Psoas muscle (tissue), 8 donors: Measurements from ENCODE around the gene PPP3CA. TPM values are rescaled to one million over a fixed set of nuclear protein-coding genes. Genes with fewer than 3 reads are reported as not detected.

Source experiments
- ATAC-seq, 4 donors: fragments of 200-7000 bp; cut with Tn5 transposase; one replicate each; pipeline ENCODE4 v1.9.1; 2020; ENCODE audit warnings: moderate library complexity in 3 of 4, mild to moderate bottlenecking in 2 of 4
- DNase-seq, 2 donors: peaks; one replicate each; pipeline ENCODE4 v3.0.0-alpha.2; 2020
- H3K27ac ChIP-seq: fragments of 200-600 bp; one replicate; pipeline ENCODE4 v1.8.0; 2022
- H3K27me3 ChIP-seq, 3 donors: fragments of 200-600 bp in 1 of 3; one replicate each; pipeline versions ENCODE4 v1.6.1 to v1.8.0; 2013 to 2022; ENCODE audit warnings: low read length in 2 of 3, mild to moderate bottlenecking in 2 of 3, moderate library complexity in 1 of 3; ENCODE audit not compliant: insufficient read depth in 3 of 3
- H3K36me3 ChIP-seq, 2 donors: fragments of 200-600 bp in 1 of 2; one replicate each; pipeline versions ENCODE4 v1.6.1 to v1.8.0; 2013 to 2022; ENCODE audit warnings: low read depth in 1 of 2, mild to moderate bottlenecking in 1 of 2, moderate library complexity in 1 of 2; ENCODE audit not compliant: insufficient read depth in 1 of 2
- H3K4me1 ChIP-seq: fragments of 200-600 bp; one replicate; pipeline ENCODE4 v1.8.0; 2022
- H3K4me3 ChIP-seq: fragments of 200-600 bp; one replicate; pipeline ENCODE4 v1.8.0; 2022; ENCODE audit warnings: mild to moderate bottlenecking
- H3K9me3 ChIP-seq: fragments of 200-600 bp; one replicate; pipeline ENCODE4 v1.8.0; 2022
- CTCF ChIP-seq: fragments of 200-600 bp; IDR thresholded peaks from one replicate; pipeline ENCODE4 v1.8.0; 2022; ENCODE audit warnings: antibody characterized with exemption
- WGBS, 3 donors: extraction: QIAGEN DNeasy Blood & Tissue Kit; methylation state at CpG; one replicate each; pipeline versions ENCODE4 v1.1.6 to v1.1.7; 2013; 5-methylcytosine and 5-hydroxymethylcytosine counted together
- intact Hi-C, 2 donors: fragments of 100-400 bp; cut with DNase I; formaldehyde crosslinking; loops; one replicate each; pipeline versions ENCODE4 v1.11.0 to v1.14.2; 2022
- polyA plus RNA-seq, 3 donors: library from polyadenylated mRNA; stranded (reverse); fragments of 200-250 nt; gene quantifications; one replicate each; pipeline ENCODE4 v1.2.3, GENCODE V29; 2013
- total RNA-seq, 4 donors: library from RNA; stranded (reverse); fragmentation: NEBNext Ultra II Directional in 2 of 4; extraction: Animal tissue kit (Norgen Biotek cat#: 25700) in 2 of 4; gene quantifications; one replicate each; pipeline versions ENCODE4 v1.2.1 to v1.2.4, GENCODE V29; 2021 to 2023
- donor health status: healthy with polysubstance abuse.
- donor health status: DM: no; HTN: no; CAD: no; lungs with moderate emphysema.
- donor health status: Bipolar disorder and iron deficiency.
- donor health status: healthy.
- donor health status: DM: yes; HTN: yes; CAD: no.
- donor health status: DM: no; HTN: no; CAD: no.
- donor health status: DM: no; HTN: no; CAD: no.
- donor health status: DM: yes; HTN: yes; CAD: no.

Gene PPP3CA
- total and polyA plus RNA-seq, 7 donors = 10.4 to 65.9 (median 32.6) TPM

- Histone ChIP-seq H3K36me3 (no peaks in the 10 kb centered on the region), H3K4me3 (no peak overlapping the region), H3K4me1 (peaks cover 3% of the 10 kb centered on the region), H3K27ac (no peak overlapping the region), H3K27me3 (no peaks in the 10 kb centered on the region), H3K9me3 (no peaks in the 10 kb centered on the region)
- intact Hi-C loops = no loop called here
- DNase-seq = no peak
- WGBS, 3 donors = 73 to 84% (median 84%) methylated on average over 1 of the region's 1 CpG
- peak in 1 of 4 donors; percentile 41 for ATAC-seq
- no peak for TF ChIP-seq CTCF
Observed at GRCh38 chr4:101019941-101020401, 327.4 kb downstream of the PPP3CA start.

- H3K36me3 ChIP-seq = no peaks in the 10 kb centered on the region
- H3K9me3 ChIP-seq = no peaks in the 10 kb centered on the region
- intact Hi-C loops = no loop called here
- TF ChIP-seq CTCF = no peak
- ATAC-seq = no peak
- H3K27ac ChIP-seq = no peak overlapping the region
- DNase-seq = no peak
- H3K4me1 ChIP-seq = peaks cover 3% of the 10 kb centered on the region
- WGBS, 3 donors = 82 to 96% (median 83%) methylated on average over 4 of the region's 4 CpGs
- no peak overlapping the region for H3K4me3 ChIP-seq
- H3K27me3 ChIP-seq = no peaks in the 10 kb centered on the region
Observed at GRCh38 chr4:101019313-101019712, 328.0 kb downstream of the PPP3CA start.

- Histone ChIP-seq H3K9me3 (no peaks in the 10 kb centered on the region), H3K36me3 (no peaks in the 10 kb centered on the region), H3K4me3 (no peak overlapping the region), H3K27ac (no peak overlapping the region), H3K27me3 (no peaks in the 10 kb centered on the region), H3K4me1 (peaks cover 3% of the 10 kb centered on the region)
- intact Hi-C loops = no loop called here
- WGBS, 3 donors = 86 to 89% (median 89%) methylated on average over 5 of the region's 5 CpGs
- no peak for DNase-seq
- TF ChIP-seq CTCF = no peak
- no peak for ATAC-seq
Observed at GRCh38 chr4:101018836-101019235, 328.5 kb downstream of the PPP3CA start.

- no peaks in the 10 kb centered on the region for H3K9me3 ChIP-seq
- H3K4me3 ChIP-seq = no peak overlapping the region
- no peak overlapping the region for H3K27ac ChIP-seq
- ATAC-seq (no peak), DNase-seq (no peak)
- no peak for TF ChIP-seq CTCF
- no peaks in the 10 kb centered on the region for H3K27me3 ChIP-seq
- H3K36me3 ChIP-seq = no peaks in the 10 kb centered on the region
- H3K4me1 ChIP-seq = no peaks in the 10 kb centered on the region
- 72 to 76% (median 75%) methylated on average over 3 of the region's 3 CpGs for WGBS, 3 donors
- intact Hi-C loops = no loop called here
Observed at GRCh38 chr4:101014417-101014816, 332.9 kb downstream of the PPP3CA start.

GRCh38 chr4:101010987-101011386 is 336.3 kb downstream of the PPP3CA start:
- intact Hi-C loops = no loop called here
- Histone ChIP-seq H3K9me3 (no peaks in the 10 kb centered on the region), H3K4me1 (no peaks in the 10 kb centered on the region), H3K27ac (no peak overlapping the region), H3K4me3 (no peak overlapping the region), H3K36me3 (no peaks in the 10 kb centered on the region), H3K27me3 (no peaks in the 10 kb centered on the region)
- no peak for ATAC-seq
- DNase-seq = no peak
- WGBS, 3 donors = 89 to 92% (median 92%) methylated on average over 1 of the region's 1 CpG
- TF ChIP-seq CTCF = no peak
